ENCODE results near the gene CDH22. TPM values are rescaled to one million over a fixed set of nuclear protein-coding genes. Genes with fewer than 3 reads are reported as not detected.

CDH22 gene
- total and polyA plus RNA-seq, 10 of the 15 experiments (the other 5 are each of a cell fraction or from before 2014, with no cell fraction given) = not detected

- no peak overlapping the region for H3K27ac ChIP-seq (ENCODE audit: control insufficient read depth, insufficient read depth)
- CTCF ChIA-PET = interaction anchor here (0.7 to 1.1 kb wide), 2 partner anchors 23 to 27 kb away, joined by 3 read pairs; no protein-coding TSS in a partner anchor
- H3K4me3 ChIP-seq = no peak overlapping the region
- POLR2A ChIA-PET = no interaction called here
- DNase-seq (ENCODE audit: low read depth, low spot score) (no peak), ATAC-seq (no peak), FAIRE-seq (no peak)
- BruUV-seq (replicated peaks) = no TSS peak
- no peaks in the 10 kb centered on the region for H4K20me1 ChIP-seq (ENCODE audit: control insufficient read depth, insufficient read depth)
- SMC1A ChIA-PET (ENCODE audit: uncharacterized antibody, unreplicated experiment) = no interaction called here
- no peak overlapping the region for H3K4me2 ChIP-seq (ENCODE audit: control insufficient read depth, insufficient read depth)
- no peaks in the 10 kb centered on the region for H3K9me3 ChIP-seq (replicated peaks; ENCODE audit: control insufficient read depth, insufficient read depth, low read length)
- H3K36me3 ChIP-seq (ENCODE audit: control insufficient read depth in 2 of 2, insufficient read depth in 2 of 2, low read length in 1 of 2) = no peaks in the 10 kb centered on the region
- H3K4me1 ChIP-seq (ENCODE audit: control insufficient read depth, insufficient read depth, low read length) = no peaks in the 10 kb centered on the region
- 6% methylated on average over 19 of the region's 19 CpGs for WGBS (ENCODE audit: insufficient coverage, insufficient replicate concordance, low lambda C conversion rate, missing lambda C conversion rate)
- intact Hi-C loops (cut with micrococcal nuclease; ENCODE audit: unreplicated experiment) = no loop called here
- no peak overlapping the region for H3K9ac ChIP-seq (ENCODE audit: control insufficient read depth, insufficient read depth, low read length)
- H3K79me2 ChIP-seq (ENCODE audit: control insufficient read depth, insufficient read depth, low read length) = no peaks in the 10 kb centered on the region
- peaks cover 4% of the 10 kb centered on the region in 2 experiments; a peak in 3 of 4 replicates for H3K27me3 ChIP-seq (replicated peaks in 1 of 2; ENCODE audit: control insufficient read depth in 2 of 2, insufficient read depth in 2 of 2, low read length in 1 of 2)
- H2AFZ ChIP-seq (ENCODE audit: control insufficient read depth, low read depth, low read length) = no peak overlapping the region
- in situ Hi-C loops (cut with MboI) = no loop called here
- RAD21 ChIA-PET (ENCODE audit: unreplicated experiment) = no interaction called here
- TF ChIP-seq HSF1 (IDR thresholded peaks at IDR 0.05; ENCODE audit: low read depth, low read length) (no peak), BACH1 (IDR thresholded peaks at IDR 0.05; ENCODE audit: borderline replicate concordance) (no peak), ZNF207 (IDR thresholded peaks at IDR 0.05; ENCODE audit: borderline replicate concordance) (no peak), ZNF687 (IDR thresholded peaks at IDR 0.05) (no peak), SIN3A (IDR thresholded peaks at IDR 0.05; ENCODE audit: low read depth, low read length) (no peak), BMI1 (IDR thresholded peaks at IDR 0.05; ENCODE audit: borderline replicate concordance) (no peak), ZNF384 (IDR thresholded peaks at IDR 0.05; ENCODE audit: borderline replicate concordance, low read depth, low read length) (no peak), CUX1 (IDR thresholded peaks at IDR 0.05; ENCODE audit: insufficient replicate concordance, low read depth, low read length) (no peak), RCOR1 (conservative IDR thresholded peaks at IDR 0.05; ENCODE audit: low read depth, low read length) (no peak), MEF2B (IDR thresholded peaks at IDR 0.05; ENCODE audit: partially characterized antibody, poor library complexity, severe bottlenecking) (no peak), ATF2 (IDR thresholded peaks at IDR 0.05; ENCODE audit: low read length) (no peak), EGR1 (IDR thresholded peaks at IDR 0.05; ENCODE audit: borderline replicate concordance in 1 of 2, low read depth in 2 of 2, low read length in 2 of 2) (no peak)
These were observed 40.1 kb downstream of the CDH22 start for GRCh38 chr20:46268131-46268614.

All from GM12878 (cell line).